ENCODE measurements around the gene RPL11.

RPL11 gene

DNA sequence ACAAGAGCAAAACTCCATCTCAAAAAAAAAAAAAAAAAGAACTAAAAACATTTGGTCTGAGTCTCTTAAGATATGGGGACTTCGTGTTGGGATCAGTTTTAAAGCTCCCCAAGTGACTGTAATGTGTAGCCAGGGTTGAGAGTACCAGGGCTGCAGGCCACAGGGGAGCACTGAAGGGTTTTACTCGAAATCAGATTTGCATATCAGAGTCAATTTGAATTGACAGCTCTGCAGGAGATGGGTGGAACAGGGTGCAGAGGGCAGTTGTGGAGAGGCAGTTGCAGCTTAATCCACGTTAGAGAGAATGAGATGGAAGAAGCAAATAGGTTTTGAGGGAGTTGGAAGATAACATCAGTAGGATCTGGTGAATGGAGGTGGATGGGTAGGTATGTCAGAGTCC, 31.0 kb downstream of the RPL11 start:
- no peak for TF ChIP-seq EP300 (IDR thresholded peaks at IDR 0.05; ENCODE audit: borderline replicate concordance)
- no peak for TF ChIP-seq TEAD4 (IDR thresholded peaks at IDR 0.05)

DNA sequence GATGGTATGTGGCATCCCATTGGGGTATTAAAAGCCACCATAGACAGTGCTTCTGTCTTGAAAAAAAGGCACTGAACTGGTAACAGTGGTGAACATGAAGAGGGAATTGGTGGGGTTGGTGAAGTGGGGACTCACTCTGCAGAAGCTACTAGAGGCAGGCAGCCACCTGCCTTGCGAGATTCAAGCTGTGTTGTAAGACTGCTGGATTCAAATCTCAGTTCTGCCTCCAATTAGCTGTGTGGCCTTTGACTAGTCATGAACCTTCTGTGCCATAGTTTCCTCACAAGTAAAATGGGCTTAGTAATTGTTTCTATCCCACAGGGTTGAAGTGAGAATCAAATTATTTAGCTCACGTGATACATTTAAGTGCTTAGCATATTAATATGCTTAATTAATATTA, 35.1 kb downstream of the RPL11 start:
- TF ChIP-seq, protein P1, sequence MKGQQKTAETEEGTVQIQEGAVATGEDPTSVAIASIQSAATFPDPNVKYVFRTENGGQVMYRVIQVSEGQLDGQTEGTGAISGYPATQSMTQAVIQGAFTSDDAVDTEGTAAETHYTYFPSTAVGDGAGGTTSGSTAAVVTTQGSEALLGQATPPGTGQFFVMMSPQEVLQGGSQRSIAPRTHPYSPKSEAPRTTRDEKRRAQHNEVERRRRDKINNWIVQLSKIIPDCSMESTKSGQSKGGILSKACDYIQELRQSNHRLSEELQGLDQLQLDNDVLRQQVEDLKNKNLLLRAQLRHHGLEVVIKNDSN (IDR thresholded peaks at IDR 0.05): no peak
- TF ChIP-seq, protein P2, sequence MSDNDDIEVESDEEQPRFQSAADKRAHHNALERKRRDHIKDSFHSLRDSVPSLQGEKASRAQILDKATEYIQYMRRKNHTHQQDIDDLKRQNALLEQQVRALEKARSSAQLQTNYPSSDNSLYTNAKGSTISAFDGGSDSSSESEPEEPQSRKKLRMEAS (IDR thresholded peaks at IDR 0.05): no peak
- no peak for TF ChIP-seq CREB1 (IDR thresholded peaks at IDR 0.05; ENCODE audit: low read depth)
- TF ChIP-seq CEBPB (IDR thresholded peaks at IDR 0.05): no peak
- TF ChIP-seq ZBTB7A (IDR thresholded peaks at IDR 0.05; ENCODE audit: low read depth): no peak
- TF ChIP-seq RAD21 (IDR thresholded peaks at IDR 0.05; ENCODE audit: low read depth): no peak
- TF ChIP-seq EGR1 (IDR thresholded peaks at IDR 0.05): no peak
- no peak for TF ChIP-seq EP300 (IDR thresholded peaks at IDR 0.05; ENCODE audit: borderline replicate concordance)
- no peak for TF ChIP-seq NFIC (IDR thresholded peaks at IDR 0.05)
- no peak for TF ChIP-seq TCF12 (IDR thresholded peaks at IDR 0.05; ENCODE audit: low read depth)
- TF ChIP-seq YY1 (IDR thresholded peaks at IDR 0.05; ENCODE audit: low read depth): no peak
- TF ChIP-seq TEAD4 (IDR thresholded peaks at IDR 0.05): no peak
- TF ChIP-seq TAF1 (IDR thresholded peaks at IDR 0.05; ENCODE audit: low read depth): no peak
- no peak for TF ChIP-seq FOXM1 (IDR thresholded peaks at IDR 0.05; ENCODE audit: borderline replicate concordance, low read depth)

DNA sequence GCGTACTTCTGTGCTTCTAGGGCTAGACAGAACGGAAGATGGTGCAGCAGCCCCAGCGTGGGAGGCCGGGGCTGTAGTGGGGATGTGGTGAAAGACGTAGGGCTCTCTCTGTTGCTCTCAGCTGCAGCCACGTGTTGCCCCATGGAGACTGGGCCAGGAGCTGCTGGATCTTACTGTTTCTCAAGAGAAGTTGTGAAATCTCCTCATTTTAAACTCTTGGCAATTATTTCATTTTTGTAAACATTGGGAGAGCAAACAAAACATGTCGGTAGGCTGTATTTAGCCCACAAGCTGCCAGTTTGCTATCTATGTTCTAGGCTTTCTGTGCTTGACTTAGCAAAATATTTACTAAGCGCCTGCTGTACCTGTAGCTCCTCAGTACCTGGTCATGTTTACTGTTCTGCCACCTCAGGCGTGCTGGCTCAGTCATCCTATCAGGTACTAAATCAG, 35.8 kb downstream of the RPL11 start:
- no peak for TF ChIP-seq TAF1 (IDR thresholded peaks at IDR 0.05; ENCODE audit: low read depth)

DNA sequence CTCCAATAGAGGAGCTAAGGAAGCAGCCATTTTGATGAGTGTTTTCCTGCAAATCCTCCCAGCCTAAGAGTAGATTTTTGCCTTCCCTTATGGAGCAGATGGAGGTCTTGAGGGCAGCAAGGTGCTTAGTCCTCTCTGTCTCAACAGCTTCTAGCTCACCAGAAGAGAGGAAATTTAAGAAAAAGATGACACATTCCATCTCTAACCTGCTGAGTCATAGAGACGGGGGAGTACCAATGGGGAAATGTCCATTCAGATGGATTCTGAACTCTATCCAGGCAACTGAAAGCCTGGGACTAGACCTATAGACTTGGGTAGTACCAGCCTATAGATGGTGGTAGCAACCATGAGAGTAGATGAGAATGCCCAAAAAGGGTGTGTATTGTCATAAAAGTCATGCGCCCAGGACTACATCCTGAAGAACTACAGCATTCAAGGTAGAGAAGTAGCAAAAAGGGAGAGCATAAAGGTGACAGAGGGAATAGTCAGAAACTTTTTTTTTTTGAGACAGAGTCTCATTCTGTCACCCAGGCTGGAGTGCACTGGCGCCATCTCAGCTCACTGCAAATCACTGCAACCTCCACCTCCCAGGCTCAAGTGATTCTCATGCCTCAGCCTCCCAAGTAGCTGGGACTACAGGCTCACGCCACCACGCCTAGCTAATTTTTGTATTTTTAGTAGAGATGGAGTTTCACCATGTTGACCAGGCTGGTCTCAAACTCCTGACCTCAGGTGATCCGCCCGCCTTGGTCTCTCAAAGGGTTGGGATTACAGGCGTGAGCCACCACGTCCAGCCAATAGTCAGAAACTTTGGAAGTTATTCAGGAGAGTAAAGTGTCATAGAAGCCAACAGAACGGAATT, 41.0 kb downstream of the RPL11 start:
- TF ChIP-seq, protein P2 (IDR thresholded peaks at IDR 0.05): no peak
- no peak for TF ChIP-seq YY1 (IDR thresholded peaks at IDR 0.05; ENCODE audit: low read depth)
- TF ChIP-seq, protein P1 (IDR thresholded peaks at IDR 0.05): no peak
- TF ChIP-seq TCF12 (IDR thresholded peaks at IDR 0.05; ENCODE audit: low read depth): no peak
- TF ChIP-seq ZBTB7A (IDR thresholded peaks at IDR 0.05; ENCODE audit: low read depth): no peak
- TF ChIP-seq CEBPB (IDR thresholded peaks at IDR 0.05): no peak
- no peak for TF ChIP-seq TEAD4 (IDR thresholded peaks at IDR 0.05)
- TF ChIP-seq FOXM1 (IDR thresholded peaks at IDR 0.05; ENCODE audit: borderline replicate concordance, low read depth): no peak
- no peak for TF ChIP-seq RAD21 (IDR thresholded peaks at IDR 0.05; ENCODE audit: low read depth)

DNA sequence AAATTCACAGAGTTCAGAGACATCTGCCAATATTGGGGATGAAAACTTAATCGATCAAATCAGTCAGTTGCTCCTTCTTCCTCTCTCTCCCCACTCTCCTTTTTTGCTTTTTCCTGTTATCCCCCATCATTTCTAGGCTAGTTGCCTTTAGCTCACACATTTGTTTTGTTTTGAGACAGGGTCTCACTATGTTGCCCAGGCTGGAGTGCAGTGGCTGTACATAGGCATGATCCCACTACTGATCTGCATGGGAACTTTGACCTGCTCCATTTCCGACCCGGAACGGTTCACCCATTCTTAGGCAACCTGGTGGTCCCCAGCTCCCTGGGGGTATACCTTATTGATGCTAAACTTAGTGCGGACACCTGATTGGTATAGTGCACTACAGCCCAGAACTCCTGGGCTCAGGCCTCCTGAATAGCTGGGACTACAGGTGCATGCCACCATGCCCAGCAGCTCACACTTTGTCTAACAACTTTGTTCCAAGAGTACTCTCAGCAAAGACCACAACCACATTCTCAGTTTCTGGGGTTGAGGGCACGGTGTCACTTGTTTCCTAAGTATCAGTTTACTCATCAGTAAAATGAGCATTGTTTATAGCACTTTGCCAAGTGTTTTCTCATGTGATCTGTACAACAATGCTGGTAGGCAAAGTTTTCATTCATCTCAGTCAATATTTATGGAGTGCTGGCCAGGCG, 45.0 kb downstream of the RPL11 start:
- no peak for TF ChIP-seq CEBPB (IDR thresholded peaks at IDR 0.05)
- no peak for TF ChIP-seq CREB1 (IDR thresholded peaks at IDR 0.05; ENCODE audit: low read depth)
- no peak for TF ChIP-seq TEAD4 (IDR thresholded peaks at IDR 0.05)
- no peak for TF ChIP-seq NFIC (IDR thresholded peaks at IDR 0.05)
- no peak for TF ChIP-seq EP300 (IDR thresholded peaks at IDR 0.05; ENCODE audit: borderline replicate concordance)
- TF ChIP-seq, protein P3, sequence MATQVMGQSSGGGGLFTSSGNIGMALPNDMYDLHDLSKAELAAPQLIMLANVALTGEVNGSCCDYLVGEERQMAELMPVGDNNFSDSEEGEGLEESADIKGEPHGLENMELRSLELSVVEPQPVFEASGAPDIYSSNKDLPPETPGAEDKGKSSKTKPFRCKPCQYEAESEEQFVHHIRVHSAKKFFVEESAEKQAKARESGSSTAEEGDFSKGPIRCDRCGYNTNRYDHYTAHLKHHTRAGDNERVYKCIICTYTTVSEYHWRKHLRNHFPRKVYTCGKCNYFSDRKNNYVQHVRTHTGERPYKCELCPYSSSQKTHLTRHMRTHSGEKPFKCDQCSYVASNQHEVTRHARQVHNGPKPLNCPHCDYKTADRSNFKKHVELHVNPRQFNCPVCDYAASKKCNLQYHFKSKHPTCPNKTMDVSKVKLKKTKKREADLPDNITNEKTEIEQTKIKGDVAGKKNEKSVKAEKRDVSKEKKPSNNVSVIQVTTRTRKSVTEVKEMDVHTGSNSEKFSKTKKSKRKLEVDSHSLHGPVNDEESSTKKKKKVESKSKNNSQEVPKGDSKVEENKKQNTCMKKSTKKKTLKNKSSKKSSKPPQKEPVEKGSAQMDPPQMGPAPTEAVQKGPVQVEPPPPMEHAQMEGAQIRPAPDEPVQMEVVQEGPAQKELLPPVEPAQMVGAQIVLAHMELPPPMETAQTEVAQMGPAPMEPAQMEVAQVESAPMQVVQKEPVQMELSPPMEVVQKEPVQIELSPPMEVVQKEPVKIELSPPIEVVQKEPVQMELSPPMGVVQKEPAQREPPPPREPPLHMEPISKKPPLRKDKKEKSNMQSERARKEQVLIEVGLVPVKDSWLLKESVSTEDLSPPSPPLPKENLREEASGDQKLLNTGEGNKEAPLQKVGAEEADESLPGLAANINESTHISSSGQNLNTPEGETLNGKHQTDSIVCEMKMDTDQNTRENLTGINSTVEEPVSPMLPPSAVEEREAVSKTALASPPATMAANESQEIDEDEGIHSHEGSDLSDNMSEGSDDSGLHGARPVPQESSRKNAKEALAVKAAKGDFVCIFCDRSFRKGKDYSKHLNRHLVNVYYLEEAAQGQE (IDR thresholded peaks at IDR 0.05; ENCODE audit: low read depth): no peak
- TF ChIP-seq FOXM1 (IDR thresholded peaks at IDR 0.05; ENCODE audit: borderline replicate concordance, low read depth): no peak
- TF ChIP-seq, protein P2 (IDR thresholded peaks at IDR 0.05): no peak
- no peak for TF ChIP-seq TAF1 (IDR thresholded peaks at IDR 0.05; ENCODE audit: low read depth)
- no peak for TF ChIP-seq EGR1 (IDR thresholded peaks at IDR 0.05)
- TF ChIP-seq ZBTB7A (IDR thresholded peaks at IDR 0.05; ENCODE audit: low read depth): no peak
- TF ChIP-seq YY1 (IDR thresholded peaks at IDR 0.05; ENCODE audit: low read depth): no peak
- TF ChIP-seq, protein P1 (IDR thresholded peaks at IDR 0.05): no peak
- no peak for TF ChIP-seq RAD21 (IDR thresholded peaks at IDR 0.05; ENCODE audit: low read depth)
- TF ChIP-seq TCF12 (IDR thresholded peaks at IDR 0.05; ENCODE audit: low read depth): no peak

DNA sequence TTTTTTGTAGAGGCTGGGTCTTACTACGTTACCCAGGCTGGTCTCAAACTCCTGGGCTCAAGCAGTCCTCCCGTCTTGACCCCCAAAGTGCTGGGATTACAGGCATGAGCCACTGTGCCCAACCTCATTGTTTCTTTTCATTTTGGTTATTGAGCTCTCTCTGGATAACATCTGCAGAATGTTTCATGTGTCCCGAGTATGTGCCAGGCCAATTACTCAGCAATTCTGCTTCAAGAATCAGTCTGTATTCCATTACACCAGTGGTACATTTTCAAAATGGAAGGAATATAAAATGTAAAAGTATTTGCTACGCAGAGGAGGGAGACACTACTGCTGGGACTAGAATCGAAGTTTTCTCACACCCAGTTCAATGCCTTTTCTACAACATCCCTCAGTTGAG, 50.0 kb downstream of the RPL11 start:
- TF ChIP-seq CEBPB (IDR thresholded peaks at IDR 0.05): no peak
- TF ChIP-seq, protein P2 (IDR thresholded peaks at IDR 0.05): no peak
- no peak for TF ChIP-seq CREB1 (IDR thresholded peaks at IDR 0.05; ENCODE audit: low read depth)
- no peak for TF ChIP-seq TEAD4 (IDR thresholded peaks at IDR 0.05)
- no peak for TF ChIP-seq EP300 (IDR thresholded peaks at IDR 0.05; ENCODE audit: borderline replicate concordance)
